Activated CD4-positive, CD25-positive, alpha-beta regulatory T cell treated with anti-CD3 and anti-CD28 coated beads, Interleukin-2, amount 50 U/mL, for 72 hours (primary cell): ENCODE results near the gene CST7.
"Not testable (repeated sequence)": the region's sequence is repeated elsewhere in the genome, so short reads cannot be mapped to it uniquely, and the experiment has no call there.

Experiments
- DNase-seq: peaks from one replicate; pipeline ENCODE4 v3.0.0; 2021

The CST7 gene

DNA sequence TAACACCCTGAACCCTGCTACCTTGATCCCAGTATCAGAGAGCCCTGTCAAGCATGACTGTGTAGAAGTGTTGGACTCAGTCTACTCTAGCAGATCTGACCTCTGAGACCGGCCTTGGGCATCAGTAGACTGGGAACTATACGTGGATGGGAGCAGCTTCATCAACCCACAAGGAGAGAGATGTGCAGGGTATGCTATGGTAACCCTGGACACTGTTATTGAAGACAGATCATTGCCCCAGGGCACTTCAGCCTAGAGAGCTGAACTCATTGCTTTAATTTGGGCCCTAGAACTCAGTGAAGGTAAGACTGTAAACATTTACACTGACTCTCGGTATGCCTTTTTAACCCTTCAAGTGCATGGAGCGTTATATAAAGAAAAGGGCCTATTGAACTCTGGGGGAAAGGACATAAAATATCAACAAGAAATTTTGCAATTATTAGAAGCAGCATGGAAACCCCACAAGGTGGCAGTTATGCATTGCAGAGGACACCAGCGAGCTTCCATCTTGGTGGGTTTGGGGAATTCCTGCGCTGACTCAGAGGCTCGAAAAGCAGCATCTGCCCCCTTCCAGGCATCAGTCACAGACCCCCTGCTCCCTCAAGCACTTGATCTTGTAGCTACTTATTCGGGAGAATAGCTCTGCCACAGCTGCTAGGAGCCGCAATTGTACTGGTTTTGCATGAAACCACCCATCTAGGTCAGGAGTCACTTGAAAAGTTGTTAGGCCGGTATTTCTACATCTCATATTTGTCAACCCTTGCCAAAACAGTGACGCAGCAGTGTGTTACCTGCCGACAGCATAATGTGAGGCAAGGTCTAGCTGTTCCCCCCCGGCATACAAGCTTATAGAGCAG is 19.0 kb upstream of the CST7 start:
- DNase-seq, result not testable (repeated sequence)

DNA sequence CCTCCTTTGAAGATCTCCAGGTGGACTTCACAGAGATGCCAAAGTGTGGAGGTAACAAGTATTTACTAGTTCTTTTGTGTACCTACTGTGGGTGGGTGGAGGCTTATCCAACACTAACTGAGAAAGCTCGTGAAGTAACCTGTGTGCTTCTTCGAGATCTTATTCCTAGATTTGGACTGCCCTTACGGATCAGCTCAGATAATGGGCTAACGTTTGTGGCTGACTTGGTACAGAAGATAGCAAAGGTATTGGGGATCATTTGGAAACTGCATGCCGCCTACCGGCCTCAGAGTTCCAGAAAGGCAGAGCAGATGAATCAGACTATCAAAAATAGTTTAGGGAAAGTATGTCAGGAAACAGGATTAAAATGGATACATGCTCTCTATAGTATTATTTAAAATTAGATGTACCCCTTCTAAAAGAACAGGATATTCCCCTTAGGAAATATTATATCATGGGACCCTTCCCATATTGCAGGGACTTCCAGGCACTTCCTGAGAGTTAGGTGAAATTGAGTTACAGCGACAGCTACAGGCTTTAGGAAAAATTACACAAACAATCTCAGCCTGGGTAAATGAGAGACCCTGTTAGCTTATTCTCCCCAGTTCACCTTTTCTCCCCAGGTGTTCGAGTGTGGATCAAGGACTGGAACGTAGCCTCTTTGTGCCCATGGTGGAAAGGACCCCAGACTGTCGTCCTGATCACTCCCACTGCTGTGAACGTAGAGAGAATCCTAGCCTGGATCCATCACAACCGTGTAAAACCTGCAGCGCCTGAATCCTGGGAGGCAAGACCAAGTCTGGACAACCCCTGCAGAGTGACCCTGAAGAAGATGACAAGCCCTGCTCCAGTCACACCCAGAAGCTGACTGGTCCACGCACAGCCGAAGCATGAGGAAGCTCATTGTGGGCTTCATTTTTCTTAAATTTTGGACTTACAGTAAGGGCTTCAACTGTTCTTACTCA is 18.1 kb upstream of the CST7 start:
- DNase-seq, result not testable (repeated sequence)

DNA sequence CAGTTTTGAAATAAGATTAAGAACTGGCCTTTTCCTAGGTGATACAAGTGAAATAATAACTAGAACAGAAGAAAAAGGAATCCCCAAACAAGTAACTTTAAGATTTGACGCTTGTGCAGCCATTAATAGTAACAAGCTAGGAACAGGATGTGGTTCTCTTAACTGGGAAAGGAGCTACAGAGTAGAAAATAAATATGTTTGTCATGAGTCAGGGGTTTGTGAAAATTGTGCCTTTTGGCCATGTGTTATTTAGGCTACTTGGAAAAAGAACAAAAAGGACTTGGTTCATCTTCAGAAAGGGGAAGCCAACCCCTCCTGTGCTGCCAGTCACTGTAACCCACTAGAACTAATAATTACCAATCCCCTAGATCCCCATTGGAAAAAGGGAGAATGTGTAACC is 17.2 kb upstream of the CST7 start:
- DNase-seq, result not testable (repeated sequence)

DNA sequence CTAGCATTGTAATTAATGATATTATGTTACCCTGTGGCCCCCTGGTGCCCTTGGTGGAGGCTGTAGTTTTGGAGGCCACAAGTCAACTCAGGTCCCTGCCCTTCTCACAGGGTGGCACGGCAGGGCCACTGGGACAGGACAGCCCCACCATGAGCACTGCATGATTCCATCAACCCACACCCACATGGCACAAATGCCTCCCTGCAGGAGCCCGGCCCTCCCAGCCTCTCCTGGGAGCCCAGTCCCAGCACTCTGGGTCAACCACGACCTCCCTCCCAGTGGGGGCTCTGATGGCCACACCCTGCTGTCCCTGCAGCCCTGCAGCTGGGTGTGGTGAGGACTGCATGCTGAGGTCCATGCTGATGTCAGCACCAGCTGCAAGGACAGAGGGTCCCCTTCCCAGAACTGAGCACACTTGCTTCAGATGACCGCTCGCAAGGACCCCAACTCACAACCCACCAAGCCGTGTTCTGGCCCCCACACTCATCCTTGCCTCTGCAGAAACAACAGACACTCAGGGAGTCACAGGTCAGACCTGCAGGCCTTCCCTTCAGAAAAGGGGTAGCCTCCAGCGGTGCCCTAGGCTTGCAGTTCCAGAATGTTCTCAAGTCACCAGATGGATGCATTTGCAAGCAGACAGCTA is 15.7 kb upstream of the CST7 start:
- no peak for DNase-seq

DNA sequence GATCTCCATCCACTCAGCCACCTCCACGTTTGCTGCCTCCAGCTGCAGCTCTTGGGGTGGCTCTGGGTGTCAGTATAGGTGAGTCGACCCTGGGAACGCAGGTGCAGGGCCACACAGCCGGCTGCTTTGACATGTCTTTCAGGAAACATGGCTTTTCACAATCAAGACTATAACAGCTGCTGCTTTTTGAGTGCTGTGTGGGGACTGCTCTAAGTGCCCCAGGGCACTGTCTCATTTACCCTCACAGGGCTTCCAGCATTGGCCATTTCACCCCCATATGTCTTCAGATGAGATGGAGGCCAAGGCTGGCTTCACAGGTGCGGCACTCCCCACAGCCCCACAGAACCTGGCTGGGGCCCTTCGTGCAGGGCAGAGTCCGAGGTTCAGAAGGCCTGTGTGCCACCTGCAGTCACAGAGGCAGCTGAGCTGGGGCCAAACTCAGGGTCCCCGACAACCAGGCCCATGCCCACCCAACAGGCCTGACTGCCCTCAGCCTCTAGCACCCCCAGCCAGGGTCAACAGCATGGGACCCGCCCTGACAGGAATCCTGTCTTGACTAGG is 14.9 kb upstream of the CST7 start:
- DNase-seq, result no peak

DNA sequence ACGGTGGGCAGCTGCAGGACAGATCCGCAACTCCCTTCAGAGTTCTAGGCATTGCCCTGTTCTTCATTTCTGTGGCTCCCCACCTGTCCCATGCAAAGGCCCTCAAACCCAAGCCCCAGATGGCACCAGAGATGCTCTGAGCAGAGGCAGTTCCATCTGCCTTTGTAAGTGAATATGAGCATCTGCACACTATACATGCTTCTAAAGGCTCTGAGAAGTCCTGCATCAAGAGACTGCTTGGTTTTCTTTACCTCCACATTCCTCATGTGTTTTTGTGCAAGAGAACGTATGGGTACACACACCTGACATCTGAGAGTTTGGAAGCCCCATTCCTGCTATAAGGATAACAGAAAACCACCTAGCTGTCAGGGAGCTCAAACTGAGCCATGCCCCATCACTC is 14.4 kb upstream of the CST7 start:
- no peak for DNase-seq

DNA sequence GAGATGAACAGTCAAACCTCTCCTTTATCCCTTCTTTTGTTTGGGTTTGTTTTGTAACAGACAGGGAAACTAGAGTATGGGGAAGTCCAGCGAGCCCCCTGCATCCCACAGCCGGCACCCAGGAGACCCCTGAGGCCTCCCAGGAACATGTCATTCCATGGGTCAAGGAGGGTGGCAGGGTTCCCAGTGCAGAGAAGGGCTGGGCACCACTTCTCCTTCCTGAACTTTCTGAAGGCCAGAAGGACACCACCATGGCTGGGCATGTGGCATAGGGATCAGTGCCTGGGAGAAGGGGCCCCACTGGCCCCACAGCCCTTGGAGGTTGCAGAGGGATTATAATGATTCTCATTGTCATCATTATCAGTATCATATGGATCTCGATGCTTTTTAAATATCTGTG is 13.9 kb upstream of the CST7 start:
- no peak for DNase-seq

DNA sequence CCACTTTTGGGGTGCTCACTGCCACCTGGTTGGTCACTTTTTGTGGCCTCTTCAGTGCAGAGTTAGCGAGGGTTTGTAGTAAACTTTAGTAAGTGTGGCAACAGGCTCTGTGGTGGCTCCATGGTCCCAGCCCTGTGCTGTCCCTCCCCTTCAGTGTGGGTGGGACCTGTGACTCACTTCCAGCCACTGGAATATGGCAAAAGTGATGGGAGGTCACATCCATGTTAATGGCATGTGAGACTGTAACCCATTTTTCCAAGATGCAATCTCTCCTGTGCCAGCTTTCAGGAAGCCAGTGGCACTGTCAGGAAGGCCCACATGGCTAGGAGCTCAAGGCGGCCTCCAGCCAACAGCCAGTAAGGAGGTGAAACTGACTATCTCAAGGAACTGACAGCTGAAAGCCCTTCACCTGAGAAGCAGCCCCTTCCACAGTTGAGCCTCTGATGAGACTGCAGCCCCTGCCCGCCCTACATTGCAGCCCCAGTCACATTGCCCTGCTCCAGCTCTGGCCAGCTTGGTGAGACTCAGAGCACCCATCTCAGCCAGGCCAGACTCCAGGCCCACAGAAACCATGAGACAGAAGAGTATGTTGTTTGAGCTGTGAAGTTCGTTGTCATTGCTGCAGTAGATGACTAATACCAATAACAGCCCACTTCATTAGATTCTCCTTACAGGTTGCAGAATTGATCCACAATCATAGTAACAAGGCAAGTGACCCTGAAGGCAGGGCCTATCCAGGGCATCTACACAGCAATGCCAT is 13.1 kb upstream of the CST7 start:
- no peak for DNase-seq

DNA sequence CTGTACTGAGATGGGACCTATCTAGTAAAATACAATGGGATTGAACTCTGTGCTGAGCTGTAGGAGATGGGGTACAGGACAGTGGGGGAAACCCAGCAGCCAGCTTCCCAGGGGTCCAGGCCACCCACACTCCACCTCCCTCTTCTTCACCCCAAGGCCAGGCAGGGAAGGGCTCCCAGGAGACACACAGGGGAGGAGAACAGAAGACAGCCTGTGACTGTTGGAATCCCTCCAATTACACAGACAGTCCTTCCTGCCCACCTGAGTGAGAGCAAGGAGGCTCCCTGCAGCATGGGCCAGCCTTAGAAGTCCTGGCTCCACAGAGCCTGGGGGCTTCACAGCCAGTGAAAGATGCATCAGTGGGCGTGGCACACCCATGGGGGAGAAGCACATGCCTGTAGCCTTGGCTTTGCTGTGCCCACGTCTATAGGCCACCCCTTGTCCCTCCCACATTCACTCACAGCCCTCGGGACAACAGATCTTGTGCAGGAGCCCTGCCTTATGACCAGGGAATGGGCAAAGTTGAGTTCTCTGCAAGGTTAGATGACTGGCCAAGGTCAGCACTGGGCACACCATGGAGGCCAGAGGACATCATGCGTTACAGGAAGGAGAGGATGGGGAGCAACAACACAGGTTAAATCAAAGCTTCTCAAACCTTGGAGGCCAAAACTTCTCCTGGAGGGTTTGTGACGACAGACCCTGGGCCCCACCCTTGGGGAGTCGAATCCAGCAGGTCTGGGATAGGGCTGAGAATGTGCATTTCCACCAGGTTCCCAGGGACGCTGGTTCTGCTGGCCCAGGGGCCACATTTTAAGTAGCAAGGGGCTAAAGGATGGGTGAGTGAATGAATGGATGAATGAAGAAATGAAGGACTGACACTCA is 12.3 kb upstream of the CST7 start:
- DNase-seq, result no peak

DNA sequence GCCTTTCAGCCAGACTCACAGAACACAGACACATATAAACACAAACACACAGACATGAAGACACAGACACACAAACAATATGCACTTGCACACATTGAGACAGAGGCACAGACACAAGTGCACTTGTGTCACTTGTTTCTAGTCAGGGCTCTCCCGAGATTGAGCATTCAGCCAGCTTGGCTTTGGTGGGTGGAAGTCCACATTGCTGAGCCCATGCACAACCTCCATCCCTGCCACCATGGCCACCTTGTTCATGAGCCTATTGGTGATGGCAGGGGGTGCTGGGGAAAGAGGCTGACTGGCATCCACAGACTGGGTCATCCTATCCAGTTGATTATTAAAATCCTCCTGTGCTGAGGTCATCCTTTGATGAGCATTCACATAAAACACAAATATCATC is 11.5 kb upstream of the CST7 start:
- DNase-seq, result no peak

DNA sequence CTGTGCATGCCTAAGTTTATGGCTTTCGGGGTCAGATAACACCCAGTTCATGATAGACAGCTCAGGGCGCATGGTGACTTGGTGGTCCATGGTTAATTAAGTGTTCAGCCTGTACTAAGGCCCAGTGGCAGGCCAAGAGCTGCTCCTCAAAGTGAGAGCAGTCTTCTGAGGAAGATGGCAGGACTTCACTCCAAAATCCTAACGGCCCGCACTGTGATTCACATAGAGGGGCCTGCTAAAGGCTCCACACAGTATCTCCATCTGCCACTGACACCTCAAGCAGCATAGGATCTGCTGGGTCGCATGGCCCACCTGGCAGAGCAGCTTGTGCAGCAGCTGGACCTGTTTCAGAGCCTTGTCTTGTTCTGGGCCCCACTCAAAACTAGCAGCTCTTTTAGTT is 10.6 kb upstream of the CST7 start:
- DNase-seq, result no peak

DNA sequence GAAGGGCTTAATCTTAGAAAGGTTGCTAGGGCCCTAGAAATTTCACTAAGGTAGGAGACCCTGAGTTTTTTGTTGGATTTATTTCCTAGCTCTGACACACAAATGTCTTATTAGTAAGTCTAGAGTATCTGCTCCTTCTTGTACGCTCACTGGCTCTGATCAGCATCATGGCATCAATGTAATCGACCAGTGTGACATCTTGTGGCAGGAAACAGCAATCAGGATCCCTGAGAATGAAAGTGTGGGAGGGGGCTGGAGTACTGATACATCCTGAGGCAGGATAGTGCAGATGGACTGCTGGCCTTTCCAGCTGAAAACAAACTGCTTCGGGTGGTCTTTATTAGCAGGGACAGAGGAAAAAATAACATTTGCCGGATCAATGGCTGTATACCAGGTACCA is 10.0 kb upstream of the CST7 start:
- DNase-seq, result no peak

DNA sequence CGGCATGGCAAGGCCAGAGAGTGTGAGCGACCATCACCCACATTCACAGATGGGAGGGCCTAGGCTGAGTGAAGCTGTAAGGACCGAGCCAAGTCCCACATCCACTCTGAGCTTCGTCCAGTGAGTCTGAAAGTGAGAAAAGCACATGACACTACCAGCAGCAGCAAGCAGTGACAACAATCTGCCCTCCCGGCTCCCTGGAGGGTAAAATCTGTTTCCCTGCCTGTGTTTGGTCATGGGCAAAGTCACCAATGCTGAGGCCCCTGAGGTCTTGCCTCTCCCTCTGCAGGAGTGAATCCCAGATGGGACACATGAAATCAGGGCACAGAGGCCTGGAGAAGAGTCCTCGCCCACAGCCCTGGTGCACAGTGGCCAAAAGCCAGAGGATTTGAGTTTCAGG is 6.4 kb upstream of the CST7 start:
- no peak for DNase-seq

DNA sequence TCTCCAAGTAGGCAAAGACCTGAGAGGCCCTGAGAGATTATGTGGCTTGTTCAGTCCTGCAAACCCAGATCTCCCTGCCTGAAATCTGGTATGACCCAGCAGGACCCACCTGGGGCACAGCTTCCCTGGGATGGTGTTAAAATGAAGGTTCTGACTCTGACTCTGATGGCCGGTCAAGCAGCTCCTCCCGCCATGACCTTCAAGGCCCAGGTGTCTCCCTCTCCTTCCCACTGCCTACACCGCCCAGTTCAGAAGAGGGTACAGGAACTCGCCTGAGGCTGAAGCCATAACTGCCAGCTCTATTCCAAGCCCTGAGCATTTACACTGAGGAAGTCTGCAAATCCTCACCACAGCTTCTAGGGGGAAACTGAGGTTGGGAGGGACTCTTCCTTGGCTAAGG is 5.9 kb upstream of the CST7 start:
- DNase-seq, result no peak

DNA sequence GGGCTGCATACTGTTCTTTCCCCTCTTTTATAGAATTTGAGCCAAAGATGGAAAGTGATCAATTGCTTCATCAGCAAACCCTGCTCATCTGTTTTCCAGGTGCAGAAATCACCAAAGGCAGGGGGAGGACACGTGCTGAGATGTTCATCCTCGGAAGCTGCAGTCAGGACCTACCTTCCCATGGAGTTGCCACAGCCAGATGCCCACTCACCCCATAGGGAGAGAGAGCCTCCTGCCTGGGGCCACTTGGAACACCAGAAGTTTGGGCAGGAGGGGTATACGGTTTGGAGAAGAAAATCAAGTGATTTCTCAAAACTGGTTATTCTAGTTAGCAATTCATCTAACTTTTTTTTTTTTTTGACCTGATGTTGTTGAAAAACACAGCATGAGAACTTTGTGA is 5.3 kb upstream of the CST7 start:
- no peak for DNase-seq

DNA sequence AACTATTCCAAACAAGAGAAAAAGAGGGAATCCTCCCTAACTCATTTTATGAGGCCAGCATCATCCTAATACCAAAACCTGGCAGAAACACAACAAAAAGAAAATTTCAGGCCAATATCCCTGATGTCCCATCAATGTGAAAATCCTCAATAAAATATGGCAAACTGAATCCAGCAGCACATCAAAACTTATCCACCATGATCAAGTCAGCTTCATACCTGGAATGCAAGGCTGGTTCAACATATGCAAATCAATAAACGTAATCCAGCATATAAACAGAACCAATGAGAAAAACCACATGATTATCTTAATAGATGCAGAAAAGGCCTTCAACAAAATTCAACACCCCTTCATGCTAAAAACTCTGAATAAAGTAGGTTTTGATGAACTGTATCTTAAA is 2.7 kb upstream of the CST7 start:
- not testable (repeated sequence) for DNase-seq

DNA sequence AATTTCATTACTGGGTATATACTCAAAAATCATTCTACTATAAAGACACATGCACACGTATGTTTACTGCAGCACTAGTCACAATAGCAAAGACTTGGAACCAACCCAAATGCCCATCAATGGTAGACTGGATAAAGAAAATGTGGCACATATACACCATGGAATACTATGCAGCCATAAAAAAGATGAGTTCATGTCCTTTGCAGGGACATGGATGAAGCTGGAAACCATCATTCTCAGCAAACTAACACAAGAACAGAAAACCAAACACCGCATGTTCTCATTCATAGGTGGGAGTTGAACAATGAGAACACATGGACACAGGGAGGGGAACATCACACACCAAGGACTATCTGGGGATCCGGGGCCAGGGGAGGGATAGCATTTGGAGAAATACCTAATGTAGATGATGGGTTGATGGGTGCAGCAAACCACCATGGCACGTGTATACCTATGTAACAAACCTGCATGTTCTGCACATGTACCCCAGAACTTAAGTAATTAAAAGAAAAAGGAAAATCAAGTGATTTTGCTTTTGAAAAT is 602 bp upstream of the CST7 start:
- DNase-seq, result not testable (repeated sequence)

DNA sequence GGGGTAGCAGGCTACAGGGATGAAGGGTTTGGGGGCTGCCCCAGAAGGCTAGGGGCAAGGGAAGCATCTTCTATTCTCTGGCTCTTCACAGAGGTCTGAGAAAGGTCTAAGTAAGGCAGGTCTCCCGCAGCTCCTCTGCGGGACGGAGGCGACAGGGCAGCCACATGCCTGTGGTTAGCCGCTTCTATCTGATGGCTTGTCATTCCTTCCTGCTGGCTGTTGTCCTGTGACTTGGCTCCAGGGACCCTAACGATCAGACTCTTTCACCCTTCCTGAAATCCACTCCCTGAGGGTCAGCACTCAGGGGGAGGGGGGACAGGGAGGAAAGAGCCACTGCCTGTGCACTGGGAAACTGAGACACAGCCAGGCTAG is 673 bp downstream of the CST7 start:
- no peak for DNase-seq

DNA sequence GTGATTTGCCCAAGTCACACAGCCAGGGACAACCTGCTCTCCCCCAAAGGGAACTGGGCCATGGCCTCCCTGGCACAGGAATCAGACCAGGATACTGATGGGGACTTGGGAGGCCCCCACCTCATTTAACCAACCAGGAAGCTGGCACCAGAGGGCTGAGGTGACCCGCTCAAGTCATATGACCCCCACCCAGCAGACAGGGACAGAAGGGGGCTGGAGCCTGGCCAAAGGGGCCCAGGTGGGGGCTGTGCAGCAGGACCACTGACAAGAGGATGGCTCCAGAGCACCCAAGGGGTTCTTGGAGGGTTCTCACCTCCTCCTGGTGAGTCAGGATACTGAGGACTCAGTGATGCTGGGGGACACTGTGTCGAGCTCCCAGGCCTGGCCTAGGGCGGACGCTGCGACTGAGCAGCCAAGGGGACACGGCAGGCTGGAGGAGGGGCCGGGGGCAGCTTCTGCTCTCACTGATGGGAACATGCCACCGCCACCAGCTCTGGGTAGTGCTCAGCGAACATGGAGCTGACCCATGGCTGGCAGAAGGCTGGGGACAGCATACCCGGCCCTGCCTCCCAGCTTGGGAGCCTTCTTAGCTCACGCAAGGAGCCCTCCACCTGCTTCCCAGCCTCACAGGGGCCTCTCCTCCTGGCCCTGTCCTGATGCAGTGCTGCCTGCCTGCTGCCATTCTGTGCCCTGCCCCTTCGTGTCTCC is 1.2 kb downstream of the CST7 start:
- no peak for DNase-seq

DNA sequence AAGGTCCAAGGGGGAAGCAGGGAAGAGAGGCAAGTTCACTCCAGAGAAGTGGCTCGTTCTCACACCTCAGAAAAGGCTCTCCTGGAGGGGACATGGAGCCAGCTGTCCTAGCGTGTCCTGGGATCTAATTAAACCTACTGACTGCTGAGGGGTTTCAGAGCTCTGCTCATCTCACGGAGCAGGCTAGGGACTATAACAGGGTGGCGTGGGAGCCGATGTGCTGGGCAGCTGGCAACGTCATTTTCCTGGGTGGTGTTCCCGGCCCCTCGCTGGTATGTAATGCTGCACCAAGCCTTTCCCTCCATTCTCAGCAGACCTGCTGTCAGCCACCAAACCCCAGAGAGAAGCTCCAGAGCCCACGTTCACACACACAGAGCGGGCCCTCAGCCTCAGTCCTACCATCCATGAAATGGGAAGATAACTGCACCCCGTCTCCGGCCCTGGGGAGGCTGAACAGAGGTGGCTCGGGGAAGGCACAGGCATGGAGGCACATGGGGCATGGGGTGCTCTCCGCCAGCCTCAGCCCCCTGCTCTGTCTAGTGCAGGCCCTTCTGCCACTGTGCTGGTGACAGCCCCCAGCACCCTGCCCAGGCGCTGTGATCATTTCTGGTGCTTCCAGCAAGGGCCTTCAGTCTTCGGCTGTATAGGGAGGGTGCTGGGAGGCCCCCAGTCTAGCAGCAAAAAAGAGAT is 1.9 kb downstream of the CST7 start:
- DNase-seq, result no peak
